Cerebellar cortex (tissue), 1 donor: ENCODE measurements around the gene A4GALT.
A peak's percentile ranks its signal among the peaks of the same experiment; 100 is the strongest.
"Not testable (repeated sequence)": the region's sequence is repeated elsewhere in the genome, so short reads cannot be mapped to it uniquely, and the experiment has no call there.

Experiments
- DNase-seq: peaks from one replicate; pipeline ENCODE4 v3.0.0-alpha.2; 2015; ENCODE audit warnings: low spot score

A4GALT gene

GRCh38 chr22:42682113-42682851, 38.4 kb downstream of the A4GALT start:
- DNase-seq = no peak

- no peak for DNase-seq
Measured at GRCh38 chr22:42680648-42681047, 40.0 kb downstream of the A4GALT start.

- DNase-seq = no peak
Measured at GRCh38 chr22:42679691-42680090, 41.0 kb downstream of the A4GALT start.

- DNase-seq = no peak
Measured at GRCh38 chr22:42678894-42679293, 41.8 kb downstream of the A4GALT start.

GRCh38 chr22:42677936-42678335, 42.7 kb downstream of the A4GALT start:
- not testable (repeated sequence) for DNase-seq

GRCh38 chr22:42676059-42676607, 44.5 kb downstream of the A4GALT start:
- no peak for DNase-seq

- DNase-seq = no peak
Measured at GRCh38 chr22:42673898-42674401, 46.7 kb downstream of the A4GALT start.

- not testable (repeated sequence) for DNase-seq
Measured at GRCh38 chr22:42673071-42673470, 47.6 kb downstream of the A4GALT start.

GRCh38 chr22:42670921-42671709, 49.6 kb downstream of the A4GALT start:
- no peak for DNase-seq

GRCh38 chr22:42670046-42670445, 50.6 kb downstream of the A4GALT start:
- no peak for DNase-seq

- not testable (repeated sequence) for DNase-seq
Measured at GRCh38 chr22:42666393-42666792, 54.3 kb downstream of the A4GALT start.

- no peak for DNase-seq
Measured at GRCh38 chr22:42664976-42665831, 55.5 kb downstream of the A4GALT start.

- peak; percentile 75 for DNase-seq
Measured at GRCh38 chr22:42661985-42662831, 58.5 kb downstream of the A4GALT start.

- no peak for DNase-seq
Measured at GRCh38 chr22:42656578-42656977, 64.1 kb downstream of the A4GALT start.

- no peak for DNase-seq
Measured at GRCh38 chr22:42655693-42656092, 65.0 kb downstream of the A4GALT start.

- no peak for DNase-seq
Measured at GRCh38 chr22:42654436-42655073, 66.1 kb downstream of the A4GALT start.

- no peak for DNase-seq
Measured at GRCh38 chr22:42653999-42654398, 66.7 kb downstream of the A4GALT start.

GRCh38 chr22:42651134-42651533, 69.5 kb downstream of the A4GALT start:
- no peak for DNase-seq

- peak; percentile 76 for DNase-seq
Measured at GRCh38 chr22:42649246-42650099, 71.2 kb downstream of the A4GALT start, which contains the start of gene CYB5R3. TSS of gene CYB5R3 (minus strand) at chr22:42649392. CDS start at chr22:42649315, 77 bp downstream.
